ENCODE measurements around the gene DUXB.

- TF ChIP-seq POLR2A (IDR thresholded peaks at IDR 0.05) (no peak), CTCF (IDR thresholded peaks at IDR 0.05) (no peak)
Observed at GRCh38 chr16:75658175-75658574, 43.1 kb downstream of the DUXB start.

Data from testis (tissue), 2 donors.